B cell (primary cell): Measurements from ENCODE around the gene RAB8B. TPM values are rescaled to one million over a fixed set of nuclear protein-coding genes. Genes with fewer than 3 reads are reported as not detected.

Experiments
- ATAC-seq: fragments of 200-7000 bp; cut with Tn5 transposase; one replicate; pipeline ENCODE4 v1.10.0; 2021; ENCODE audit warnings: low read depth, mild to moderate bottlenecking, moderate number of reproducible peaks, moderate library complexity
- CTCF ChIA-PET: fragments of 350-600 bp; sonication (Branson Sonifier 250); formaldehyde crosslinking; loops from one replicate; lab custom pipeline; 2021; ENCODE audit warnings: antibody characterized with exemption, inconsistent platforms; lab: Charles Lee
- POLR2A ChIA-PET: fragments of 350-600 bp; sonication (Branson Sonifier 250); formaldehyde crosslinking; loops from one replicate; lab custom pipeline; 2021; ENCODE audit warnings: antibody characterized with exemption; lab: Charles Lee
- DNase-seq: peaks from one replicate; pipeline ENCODE4 v3.0.0; 2013
- H2AFZ ChIP-seq: 2 replicates; pipeline ENCODE4 v1.6.1; 2012; ENCODE audit warnings: mild to moderate bottlenecking, low read depth, low read length; ENCODE audit not compliant: insufficient read depth, poor library complexity, severe bottlenecking
- H3K27ac ChIP-seq, 2 donors: 1 replicate in 1 of 2; 2 replicates in 1 of 2; pipeline ENCODE4 v1.5.1; 2012 to 2013; ENCODE audit warnings: low read length in 2 of 2, mild to moderate bottlenecking in 2 of 2, moderate library complexity in 1 of 2
- H3K27me3 ChIP-seq, 4 experiments: fragments of 200-600 bp in 1 of 4; sonication (generic) in 1 of 4; replicated peaks in 1 of 4; 1 replicate in 2 of 4; 2 replicates in 2 of 4; pipeline versions ENCODE4 v1.6.1 to v1.7.0; 2013 to 2016; ENCODE audit warnings: low read length in 3 of 4, mild to moderate bottlenecking in 2 of 4, mixed read lengths in 1 of 4, moderate library complexity in 1 of 4; ENCODE audit not compliant: insufficient read depth in 4 of 4, control insufficient read depth in 3 of 4; ENCODE audit errors: control extremely low read depth in 1 of 4
- H3K36me3 ChIP-seq, 2 experiments: replicated peaks in 1 of 2; 1 replicate in 1 of 2; 2 replicates in 1 of 2; pipeline versions ENCODE4 v1.6.1 to v1.7.1; 2013; ENCODE audit warnings: low read length in 1 of 2; ENCODE audit not compliant: insufficient read depth in 2 of 2, control insufficient read depth in 1 of 2; ENCODE audit errors: control extremely low read depth in 1 of 2, extremely low read depth in 1 of 2
- H3K4me1 ChIP-seq, 2 donors: fragments of 200-600 bp in 1 of 2; sonication (generic) in 1 of 2; 1 replicate in 1 of 2; 2 replicates in 1 of 2; pipeline versions ENCODE4 v1.5.1 to v1.6.1; 2013 to 2017; ENCODE audit warnings: low read length in 2 of 2; ENCODE audit not compliant: control insufficient read depth in 2 of 2, insufficient read depth in 2 of 2
- H3K4me2 ChIP-seq: replicated peaks from 2 replicates; pipeline ENCODE3; 2012; ENCODE audit warnings: mild to moderate bottlenecking, low read depth, low read length; ENCODE audit not compliant: poor library complexity, severe bottlenecking
- H3K4me3 ChIP-seq, 5 experiments: fragments of 200-600 bp in 1 of 5; sonication (generic) in 1 of 5; 1 replicate in 3 of 5; 2 replicates in 2 of 5; pipeline versions ENCODE4 v1.5.1 to v1.7.0; 2011 to 2016; ENCODE audit warnings: low read length in 4 of 5, mild to moderate bottlenecking in 4 of 5, low read depth in 2 of 5, control low read depth in 1 of 5, moderate library complexity in 1 of 5; ENCODE audit not compliant: insufficient read depth in 1 of 5; ENCODE audit errors: control extremely low read depth in 1 of 5, extremely low read depth in 1 of 5
- H3K79me2 ChIP-seq: fragments of 200-600 bp; sonication (generic); one replicate; pipeline ENCODE4 v1.6.0; 2016; ENCODE audit warnings: low read length; ENCODE audit not compliant: control insufficient read depth, insufficient read depth
- H3K9ac ChIP-seq: fragments of 200-600 bp; sonication (generic); 2 replicates; pipeline ENCODE4 v1.6.1; 2017; ENCODE audit warnings: mild to moderate bottlenecking, low read length, moderate library complexity
- H3K9me3 ChIP-seq, 3 donors: one replicate each; pipeline versions ENCODE4 v1.6.1 to v1.7.1; 2013; ENCODE audit warnings: low read length in 2 of 3; ENCODE audit not compliant: control insufficient read depth in 2 of 3, insufficient read depth in 1 of 3; ENCODE audit errors: control extremely low read depth in 1 of 3
- H4K20me1 ChIP-seq: 2 replicates; pipeline ENCODE4 v1.6.0; 2012; ENCODE audit warnings: mild to moderate bottlenecking, low read length; ENCODE audit not compliant: insufficient read depth, control insufficient read depth, poor library complexity, severe bottlenecking
- H3K27ac Mint-ChIP-seq: one replicate; pipeline ENCODE4 v1.8.0; 2021; ENCODE audit warnings: mixed read lengths
- H3K27me3 Mint-ChIP-seq: one replicate; pipeline ENCODE4 v1.8.0; 2021; ENCODE audit warnings: mixed read lengths
- H3K4me1 Mint-ChIP-seq: one replicate; pipeline ENCODE4 v1.8.0; 2021; ENCODE audit warnings: mixed read lengths
- H3K4me3 Mint-ChIP-seq: one replicate; pipeline ENCODE4 v1.8.0; 2021; ENCODE audit warnings: mixed read lengths
- H3K9me3 Mint-ChIP-seq: one replicate; pipeline ENCODE4 v1.8.0; 2022; ENCODE audit warnings: mixed read lengths; ENCODE audit not compliant: insufficient read depth
- CTCF ChIP-seq: fragments of 200-600 bp; IDR thresholded peaks from one replicate; pipeline ENCODE4 v1.8.0; 2022; ENCODE audit warnings: antibody characterized with exemption, mild to moderate bottlenecking
- EZH2 ChIP-seq: IDR thresholded peaks from 2 replicates; pipeline ENCODE4 v1.6.1; 2012; ENCODE audit warnings: borderline replicate concordance, low read depth, mild to moderate bottlenecking, moderate library complexity, low read length; ENCODE audit not compliant: insufficient read depth, poor library complexity, severe bottlenecking
- WGBS: methylation state at CpG from one replicate; pipeline ENCODE4 v1.1.5; 2013; ENCODE audit warnings: missing lambda C conversion rate; ENCODE audit not compliant: insufficient coverage; 5-methylcytosine and 5-hydroxymethylcytosine counted together
- intact Hi-C: fragments of 100-400 bp; cut with micrococcal nuclease; formaldehyde crosslinking; loops from one replicate; pipeline ENCODE4 v1.10.0; 2022
- polyA plus RNA-seq: library from polyadenylated mRNA; depleted of rRNA; stranded (reverse); fragments of >200 nt; gene quantifications from 2 replicates; pipeline ENCODE4 v1.2.3, GENCODE V29; 2012
- total RNA-seq, 2 donors: library from RNA; stranded (reverse); fragments of 120-200 nt in 1 of 2; gene quantifications; 1 replicate in 1 of 2; 2 replicates in 1 of 2; pipeline versions ENCODE4 v1.2.3 to v1.2.4, GENCODE V29; 2013 to 2022

Gene RAB8B
- total and polyA plus RNA-seq, 2 donors (not counting 1 experiment from before 2014, with no cell fraction given) = 9.6 to 61.3 TPM

GRCh38 chr15:63299943-63300575 lies 110.7 kb downstream of the RAB8B start:
- no peak overlapping the region for H3K9ac ChIP-seq
- no peaks in the 10 kb centered on the region for H3K4me1 ChIP-seq
- ATAC-seq (no peak), DNase-seq (no peak)
- H3K79me2 ChIP-seq = no peaks in the 10 kb centered on the region
- CTCF ChIA-PET = no interaction called here
- H3K4me2 ChIP-seq = no peak overlapping the region
- Mint-ChIP-seq H3K9me3 (no peaks in the 10 kb centered on the region), H3K27me3 (no peaks in the 10 kb centered on the region), H3K27ac (no peak overlapping the region), H3K4me3 (no peak overlapping the region), H3K4me1 (no peaks in the 10 kb centered on the region)
- intact Hi-C loops = no loop called here
- no peak overlapping the region for H2AFZ ChIP-seq
- no peaks in the 10 kb centered on the region for H3K27me3 ChIP-seq
- no peak for TF ChIP-seq CTCF
- TF ChIP-seq EZH2 = no peak
- H3K36me3 ChIP-seq = peaks cover 0 to 24% of the 10 kb centered on the region in 2 experiments
- H3K4me3 ChIP-seq = no peak overlapping the region
- 83% methylated on average over 4 of the region's 7 CpGs for WGBS
- POLR2A ChIA-PET = no interaction called here
- no peaks in the 10 kb centered on the region for H3K9me3 ChIP-seq
- H3K27ac ChIP-seq = no peak overlapping the region
- no peaks in the 10 kb centered on the region for H4K20me1 ChIP-seq

GRCh38 chr15:63301088-63301487 lies 111.7 kb downstream of the RAB8B start:
- CTCF ChIA-PET = no interaction called here
- Histone ChIP-seq H2AFZ (no peak overlapping the region), H3K4me2 (no peak overlapping the region), H3K9ac (no peak overlapping the region), H4K20me1 (no peaks in the 10 kb centered on the region), H3K9me3 (no peaks in the 10 kb centered on the region), H3K36me3 (peaks cover 0 to 34% of the 10 kb centered on the region in 2 experiments), H3K4me1 (no peaks in the 10 kb centered on the region), H3K4me3 (no peak overlapping the region), H3K79me2 (no peaks in the 10 kb centered on the region), H3K27ac (no peak overlapping the region), H3K27me3 (no peaks in the 10 kb centered on the region)
- H3K27ac Mint-ChIP-seq = no peak overlapping the region
- no peaks in the 10 kb centered on the region for H3K27me3 Mint-ChIP-seq
- intact Hi-C loops = no loop called here
- no peaks in the 10 kb centered on the region for H3K9me3 Mint-ChIP-seq
- 100% methylated on average over 1 of the region's 1 CpG for WGBS
- no peak for ATAC-seq
- no peak overlapping the region for H3K4me3 Mint-ChIP-seq
- no peaks in the 10 kb centered on the region for H3K4me1 Mint-ChIP-seq
- no peak for DNase-seq
- no peak for TF ChIP-seq CTCF
- no peak for TF ChIP-seq EZH2
- POLR2A ChIA-PET = no interaction called here
